RWPE1 (cell line): ENCODE measurements around the gene SAMD4A.

Source experiments
- CTCF ChIA-PET: fragments of 350-600 bp; sonication (Branson Sonifier 250); formaldehyde crosslinking; extraction: SDS; loops from one replicate; lab custom pipeline; 2021; lab: Yijun Ruan, JAX
- POLR2A ChIA-PET: fragments of 400-600 bp; formaldehyde crosslinking; extraction: SDS; loops from one replicate; lab custom pipeline; 2020; ENCODE audit warnings: antibody characterized with exemption; ENCODE audit not compliant: low non-redundant PET; lab: Yijun Ruan, JAX
- DNase-seq: peaks from one replicate; pipeline ENCODE4 v3.0.0; 2012; ENCODE audit warnings: low spot score
- H3K27ac ChIP-seq: fragments of 450-650 bp; 2 replicates; pipeline ENCODE4 v1.5.1; 2017
- TF ChIP-seq, protein P1 (sequence below): fragments of 450-650 bp; conservative IDR thresholded peaks from 2 replicates; pipeline ENCODE4 v1.5.1; 2017; ENCODE audit warnings: low read depth, mild to moderate bottlenecking

The SAMD4A gene

DNA sequence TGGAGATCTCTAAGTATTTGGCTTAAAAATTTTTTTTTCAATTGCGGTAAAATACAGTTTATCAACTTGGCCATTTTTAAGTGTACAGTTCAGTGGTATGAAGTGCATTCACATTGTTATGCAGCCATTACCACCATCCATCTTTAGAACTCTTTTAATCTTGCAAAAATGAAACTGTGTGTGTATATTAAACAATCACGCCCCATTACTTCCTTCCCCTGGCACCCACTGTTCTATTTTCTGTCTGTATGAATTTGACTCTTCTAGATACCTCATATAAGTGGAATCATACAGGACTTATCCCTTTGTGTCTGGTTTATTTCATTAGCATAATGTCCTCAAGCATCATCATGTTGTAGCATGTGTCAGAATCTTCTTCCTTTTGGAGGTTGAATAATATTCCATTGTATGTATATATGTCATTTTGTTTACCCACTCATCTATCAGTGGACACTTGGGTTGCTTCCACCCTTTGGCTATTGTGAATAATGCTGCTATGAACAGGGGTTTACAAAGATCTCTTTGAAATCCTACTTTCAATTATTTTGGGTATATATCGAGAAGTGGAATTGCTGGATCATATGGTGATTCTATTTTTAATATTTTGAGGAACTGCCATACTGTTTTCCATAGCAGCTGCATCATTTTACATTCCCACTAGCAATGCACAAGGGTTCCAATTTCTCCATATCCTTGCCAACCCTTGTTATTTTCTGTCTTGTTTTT, 62.9 kb downstream of the SAMD4A start:
- no peak for DNase-seq
- ChIA-PET POLR2A (no interaction called here), CTCF (no interaction called here)
- H3K27ac ChIP-seq: no peak overlapping the region
- TF ChIP-seq, protein P1, sequence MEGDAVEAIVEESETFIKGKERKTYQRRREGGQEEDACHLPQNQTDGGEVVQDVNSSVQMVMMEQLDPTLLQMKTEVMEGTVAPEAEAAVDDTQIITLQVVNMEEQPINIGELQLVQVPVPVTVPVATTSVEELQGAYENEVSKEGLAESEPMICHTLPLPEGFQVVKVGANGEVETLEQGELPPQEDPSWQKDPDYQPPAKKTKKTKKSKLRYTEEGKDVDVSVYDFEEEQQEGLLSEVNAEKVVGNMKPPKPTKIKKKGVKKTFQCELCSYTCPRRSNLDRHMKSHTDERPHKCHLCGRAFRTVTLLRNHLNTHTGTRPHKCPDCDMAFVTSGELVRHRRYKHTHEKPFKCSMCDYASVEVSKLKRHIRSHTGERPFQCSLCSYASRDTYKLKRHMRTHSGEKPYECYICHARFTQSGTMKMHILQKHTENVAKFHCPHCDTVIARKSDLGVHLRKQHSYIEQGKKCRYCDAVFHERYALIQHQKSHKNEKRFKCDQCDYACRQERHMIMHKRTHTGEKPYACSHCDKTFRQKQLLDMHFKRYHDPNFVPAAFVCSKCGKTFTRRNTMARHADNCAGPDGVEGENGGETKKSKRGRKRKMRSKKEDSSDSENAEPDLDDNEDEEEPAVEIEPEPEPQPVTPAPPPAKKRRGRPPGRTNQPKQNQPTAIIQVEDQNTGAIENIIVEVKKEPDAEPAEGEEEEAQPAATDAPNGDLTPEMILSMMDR: no peak

DNA sequence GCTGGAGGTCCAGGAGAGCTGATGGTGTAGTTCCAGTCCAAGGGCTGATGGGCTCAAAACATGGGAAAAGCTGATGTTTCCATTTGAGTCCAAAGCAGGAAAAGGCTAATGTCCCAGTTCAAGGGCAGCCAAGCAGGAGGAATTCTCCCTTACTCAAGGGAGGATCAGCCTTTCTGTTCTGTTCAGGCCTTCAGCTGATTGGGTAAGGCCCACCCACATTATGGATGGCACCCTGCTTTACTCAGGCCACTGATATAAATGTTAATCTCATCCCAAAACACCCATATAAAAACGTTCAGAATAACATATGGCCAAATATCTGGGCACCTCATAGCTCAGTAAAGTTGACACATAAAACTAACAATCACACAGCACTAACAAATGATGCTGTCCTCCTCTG, 64.1 kb downstream of the SAMD4A start:
- POLR2A ChIA-PET: no interaction called here
- no peak overlapping the region for H3K27ac ChIP-seq
- CTCF ChIA-PET: no interaction called here
- TF ChIP-seq, protein P1: no peak
- DNase-seq: no peak

DNA sequence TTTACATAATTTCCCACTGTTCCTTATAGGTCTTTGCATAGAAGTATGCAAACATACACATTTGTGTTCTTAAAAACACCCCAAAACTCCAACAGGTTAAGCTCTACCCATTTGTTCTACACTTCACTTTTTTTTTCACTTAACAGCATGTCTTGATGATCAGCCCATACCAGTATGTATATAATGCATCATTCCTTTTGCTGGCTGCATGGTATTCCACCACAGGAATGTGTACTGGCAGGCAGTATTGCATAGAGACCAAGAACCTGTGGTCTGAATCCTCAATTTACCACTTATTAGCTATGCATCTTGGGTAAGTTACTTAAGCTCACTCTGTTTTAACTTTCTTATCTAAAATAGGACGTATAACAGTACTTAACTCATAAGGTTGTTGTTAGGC, 65.5 kb downstream of the SAMD4A start:
- ChIA-PET CTCF (no interaction called here), POLR2A (no interaction called here)
- TF ChIP-seq, protein P1: no peak
- H3K27ac ChIP-seq: no peak overlapping the region
- DNase-seq: no peak

DNA sequence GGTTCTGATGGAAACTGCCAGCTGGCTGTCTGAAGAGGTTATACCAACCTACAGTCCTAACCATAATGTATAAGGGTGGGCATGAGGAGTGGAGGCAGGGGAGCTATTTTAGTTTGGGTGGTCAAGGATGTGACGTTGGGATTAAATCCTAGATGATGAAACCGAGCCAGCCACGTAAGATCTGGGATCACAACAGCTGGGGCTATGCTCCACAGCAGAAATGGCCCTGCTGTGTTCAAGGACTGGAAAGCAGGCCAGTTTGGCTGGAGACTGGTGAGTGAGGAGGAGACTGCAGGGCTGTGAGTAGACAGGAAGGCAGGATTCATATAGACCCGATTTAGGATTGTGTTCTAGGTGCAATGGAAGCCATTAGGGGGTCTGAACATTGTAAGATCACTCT, 66.1 kb downstream of the SAMD4A start:
- ChIA-PET POLR2A (no interaction called here), CTCF (no interaction called here)
- no peak for DNase-seq
- TF ChIP-seq, protein P1: no peak
- H3K27ac ChIP-seq: no peak overlapping the region

DNA sequence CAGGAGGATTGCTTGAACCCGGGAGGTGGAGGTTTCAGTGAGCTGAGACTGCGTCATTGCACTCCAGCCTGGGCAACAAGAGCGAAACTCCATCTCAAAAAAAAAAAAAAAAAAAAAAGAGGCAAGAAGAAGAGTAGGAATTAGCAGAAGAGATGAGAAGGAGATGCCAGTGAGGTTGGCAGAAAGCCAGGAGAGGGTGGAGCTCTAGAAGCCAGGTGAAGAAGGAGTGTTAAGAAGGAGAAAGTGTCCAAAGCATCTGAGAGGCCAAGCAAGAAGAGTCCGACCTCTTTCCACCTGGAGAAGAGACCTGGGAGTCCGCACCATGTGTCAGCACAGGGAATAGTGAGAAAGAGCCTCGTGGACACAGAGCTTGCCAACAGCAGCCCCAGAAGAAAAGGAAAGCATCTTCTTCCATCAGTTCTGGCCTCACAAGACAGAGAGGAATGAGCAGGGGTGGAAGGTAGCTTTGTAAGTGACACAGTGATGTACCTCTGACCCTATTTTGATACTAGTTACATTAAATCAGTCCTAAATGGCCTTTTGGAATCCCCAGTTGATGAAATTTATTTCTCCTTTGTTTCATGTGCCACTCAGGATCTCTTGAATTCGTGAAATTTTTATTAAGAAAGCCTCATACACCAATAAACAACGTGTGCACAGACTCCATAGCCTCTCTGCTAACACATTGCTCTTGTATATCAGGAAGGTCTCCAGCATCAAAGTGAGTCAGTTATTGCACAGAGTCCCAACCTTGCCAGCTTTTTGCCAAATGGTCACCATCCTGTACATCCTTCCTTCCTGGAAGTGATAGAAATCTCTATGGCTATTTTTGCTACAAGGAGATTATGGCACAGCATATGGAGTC, 70.6 kb downstream of the SAMD4A start:
- ChIA-PET CTCF (interaction anchor here (0.6 kb wide), 1 partner anchor 780 kb away, joined by 3 read pairs; no protein-coding TSS in a partner anchor), POLR2A (no interaction called here)
- TF ChIP-seq, protein P1: no peak
- no peak overlapping the region for H3K27ac ChIP-seq
- no peak for DNase-seq

DNA sequence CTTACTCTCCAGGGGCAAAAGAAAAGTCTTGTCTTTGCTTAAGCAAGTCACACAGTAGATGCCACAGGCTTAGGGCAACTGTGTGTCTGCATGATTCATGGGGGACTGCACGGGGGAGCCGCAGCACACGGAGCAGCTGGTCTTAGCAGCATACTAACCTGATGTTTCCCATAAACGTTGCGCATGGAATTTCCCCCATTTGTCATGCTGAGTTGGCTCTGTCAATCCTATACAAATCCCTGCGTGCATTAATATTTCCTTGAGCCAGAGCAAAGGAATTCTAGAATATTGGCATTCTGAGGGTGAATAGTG, 71.2 kb downstream of the SAMD4A start:
- no peak for DNase-seq
- POLR2A ChIA-PET: no interaction called here
- TF ChIP-seq, protein P1: no peak
- CTCF ChIA-PET: no interaction called here
- no peak overlapping the region for H3K27ac ChIP-seq
